ENCODE measurements around the gene KIAA1614.

KIAA1614 gene

GRCh38 chr1:180997843-180998504 is 85.3 kb downstream of the KIAA1614 start:
- TF ChIP-seq CTCF (IDR thresholded peaks at IDR 0.05; ENCODE audit: insufficient read depth, low read depth, low read length, missing control alignments): no peak
- DNase-seq (ENCODE audit: low read depth): no peak

More at GRCh38 chr1:180997843-180998504, 85.3 kb downstream of the KIAA1614 start:
- H3K4me3 ChIP-seq (ENCODE audit: low read depth, low read length): no peak overlapping the region

Data from GM12865 (cell line).